Measurements from ENCODE around the gene SHH.
"Not testable (repeated sequence)": the region's sequence is repeated elsewhere in the genome, so short reads cannot be mapped to it uniquely, and the experiment has no call there.

The SHH gene

DNA sequence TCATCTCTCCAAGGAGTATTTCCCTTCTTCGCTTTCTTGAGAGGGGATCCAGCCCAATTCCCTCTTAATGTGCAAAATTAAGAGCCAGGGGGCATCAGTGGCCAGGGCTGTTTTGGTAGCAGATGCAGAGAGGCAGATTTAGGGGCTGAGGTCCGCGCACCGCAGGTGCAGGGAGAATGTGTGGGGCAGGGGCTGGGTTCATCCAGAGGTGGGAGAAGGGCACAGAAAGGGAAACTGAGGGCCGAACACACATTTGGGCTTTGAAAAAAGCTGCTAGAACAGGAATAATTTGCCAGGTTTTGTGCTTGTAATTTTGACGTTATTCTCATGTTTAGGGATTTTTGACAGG lies 6.5 kb upstream of the SHH start:
- H3K27me3 ChIP-seq (ENCODE audit: control insufficient read depth in 1 of 2, insufficient read depth in 2 of 2, low read length in 2 of 2): peaks cover 17 to 34% of the 10 kb centered on the region in 2 donors
- H3K27ac ChIP-seq (ENCODE audit: low read length): no peak overlapping the region
- H3K36me3 ChIP-seq (ENCODE audit: control insufficient read depth in 2 of 2, insufficient read depth in 2 of 2, low read length in 2 of 2): no peaks in the 10 kb centered on the region
- no peak overlapping the region for H3K4me3 ChIP-seq (ENCODE audit: low read length in 2 of 2)
- H3K4me1 ChIP-seq (ENCODE audit: control insufficient read depth, insufficient read depth, low read length): no peaks in the 10 kb centered on the region
- no peaks in the 10 kb centered on the region for H3K9me3 ChIP-seq (ENCODE audit: control insufficient read depth in 2 of 2, low read length in 2 of 2)
- H3K9ac ChIP-seq (ENCODE audit: low read length in 2 of 2): no peak overlapping the region

DNA sequence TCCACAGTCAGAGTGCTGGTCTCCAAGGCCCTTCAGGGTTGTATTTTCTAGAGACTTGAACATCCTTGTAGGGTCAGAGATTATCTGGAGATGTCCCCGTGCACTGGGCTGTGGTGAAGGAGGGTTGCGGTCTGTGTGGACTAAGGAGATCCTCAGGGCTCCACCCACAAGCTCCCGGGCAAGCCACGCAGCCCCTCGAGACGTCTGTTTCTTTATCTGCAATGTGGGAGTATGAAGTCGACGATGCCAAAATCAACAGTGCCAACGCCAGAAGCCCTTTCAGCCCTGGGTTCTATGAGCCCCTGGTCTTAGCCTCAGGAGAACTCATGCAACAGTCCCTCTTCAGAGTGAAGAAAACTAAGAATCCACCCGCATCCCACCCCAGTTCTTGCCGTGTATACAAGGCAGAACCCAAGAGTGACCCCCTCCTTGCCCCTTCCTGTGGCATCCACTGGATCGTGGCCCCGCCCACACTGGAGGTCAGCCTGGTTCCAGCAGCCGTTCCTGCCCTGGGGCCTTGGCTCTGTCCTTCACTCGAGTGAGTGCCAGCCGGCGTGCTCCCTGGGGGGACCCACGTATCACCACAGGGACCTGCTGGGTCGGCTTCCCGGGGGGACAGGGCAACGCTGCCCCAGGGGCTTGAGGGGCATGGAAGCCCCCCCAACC lies 6.0 kb upstream of the SHH start:
- Histone ChIP-seq H3K9ac (ENCODE audit: low read length in 2 of 2) (no peak overlapping the region), H3K27ac (ENCODE audit: low read length) (no peak overlapping the region), H3K27me3 (ENCODE audit: control insufficient read depth in 1 of 2, insufficient read depth in 2 of 2, low read length in 2 of 2) (peaks cover 21 to 33% of the 10 kb centered on the region in 2 donors), H3K36me3 (ENCODE audit: control insufficient read depth in 2 of 2, insufficient read depth in 2 of 2, low read length in 2 of 2) (no peaks in the 10 kb centered on the region), H3K9me3 (ENCODE audit: control insufficient read depth in 2 of 2, low read length in 2 of 2) (no peaks in the 10 kb centered on the region), H3K4me3 (ENCODE audit: low read length in 2 of 2) (no peak overlapping the region), H3K4me1 (ENCODE audit: control insufficient read depth, insufficient read depth, low read length) (no peaks in the 10 kb centered on the region)

DNA sequence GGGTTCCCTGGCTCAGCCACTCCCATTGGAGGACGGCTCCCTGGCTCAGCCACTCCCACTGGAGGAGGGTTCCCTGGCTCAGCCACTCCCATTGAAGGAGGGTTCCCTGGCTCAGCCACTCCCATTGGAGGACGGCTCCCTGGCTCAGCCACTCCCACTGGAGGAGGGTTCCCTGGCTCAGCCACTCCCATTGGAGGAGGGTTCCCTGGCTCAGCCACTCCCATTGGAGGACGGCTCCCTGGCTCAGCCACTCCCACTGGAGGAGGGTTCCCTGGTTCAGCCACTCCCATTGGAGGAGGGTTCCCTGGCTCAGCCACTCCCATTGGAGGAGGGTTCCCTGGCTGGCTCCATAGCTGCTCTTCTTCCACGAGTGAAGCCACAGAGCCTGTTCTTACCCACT lies 5.3 kb upstream of the SHH start:
- H3K36me3 ChIP-seq (ENCODE audit: control insufficient read depth in 2 of 2, insufficient read depth in 2 of 2, low read length in 2 of 2); H3K9me3 ChIP-seq (ENCODE audit: control insufficient read depth in 2 of 2, low read length in 2 of 2); H3K9ac ChIP-seq (ENCODE audit: low read length in 2 of 2); H3K4me1 ChIP-seq (ENCODE audit: control insufficient read depth, insufficient read depth, low read length); H3K4me3 ChIP-seq (ENCODE audit: low read length in 2 of 2); H3K27ac ChIP-seq (ENCODE audit: low read length): not testable (repeated sequence)
- peaks cover 29 to 34% of the 10 kb centered on the region in 2 donors for H3K27me3 ChIP-seq (ENCODE audit: control insufficient read depth in 1 of 2, insufficient read depth in 2 of 2, low read length in 2 of 2)

DNA sequence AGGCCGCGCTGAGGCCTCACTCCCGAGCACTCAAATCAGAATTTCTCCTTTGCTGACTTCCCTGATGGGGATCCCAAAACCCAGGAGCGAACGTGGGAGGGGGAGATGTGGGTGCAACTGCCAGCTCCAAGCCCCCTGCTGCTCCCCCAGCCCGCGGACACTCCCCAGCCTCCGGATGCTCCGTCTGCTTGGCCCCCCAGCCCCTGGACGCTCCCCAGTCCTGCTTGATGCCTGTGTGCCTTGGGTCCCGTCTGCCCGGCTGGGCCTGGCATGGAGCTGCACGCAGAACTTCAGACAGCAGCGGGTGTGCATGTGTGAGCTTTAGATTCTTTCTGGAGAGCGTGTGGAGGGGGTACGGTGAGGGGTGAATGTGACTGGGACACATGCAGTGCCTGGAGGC lies 4.7 kb upstream of the SHH start:
- Histone ChIP-seq H3K4me1 (ENCODE audit: control insufficient read depth, insufficient read depth, low read length) (no peaks in the 10 kb centered on the region), H3K9me3 (ENCODE audit: control insufficient read depth in 2 of 2, low read length in 2 of 2) (no peaks in the 10 kb centered on the region), H3K4me3 (ENCODE audit: low read length in 2 of 2) (no peak overlapping the region)

DNA sequence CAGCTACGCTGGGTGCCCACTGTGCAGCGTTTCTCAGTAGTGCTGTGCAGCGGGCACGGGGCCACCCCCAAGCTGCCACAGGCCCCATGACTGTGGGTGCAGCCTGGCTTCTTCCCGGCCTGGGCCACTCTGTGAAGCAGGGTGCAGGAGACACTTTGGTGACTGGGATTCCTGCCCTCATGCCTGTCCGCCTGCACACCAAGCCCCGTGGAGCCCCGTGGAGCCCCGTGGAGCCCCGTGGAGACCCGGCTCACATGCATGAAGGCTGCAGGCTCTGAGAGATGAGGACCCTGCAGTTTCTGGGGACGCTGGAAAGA lies 3.9 kb upstream of the SHH start:
- H3K9ac ChIP-seq (ENCODE audit: low read length in 2 of 2): no peak overlapping the region
- H3K36me3 ChIP-seq (ENCODE audit: control insufficient read depth in 2 of 2, insufficient read depth in 2 of 2, low read length in 2 of 2): no peaks in the 10 kb centered on the region
- peaks cover 1% of the 10 kb centered on the region for H3K4me1 ChIP-seq (ENCODE audit: control insufficient read depth, insufficient read depth, low read length)
- H3K27me3 ChIP-seq (ENCODE audit: control insufficient read depth in 1 of 2, insufficient read depth in 2 of 2, low read length in 2 of 2): peaks cover 40 to 42% of the 10 kb centered on the region in 2 donors
- no peaks in the 10 kb centered on the region for H3K9me3 ChIP-seq (ENCODE audit: control insufficient read depth in 2 of 2, low read length in 2 of 2)
- H3K4me3 ChIP-seq (ENCODE audit: low read length in 2 of 2): no peak overlapping the region
- no peak overlapping the region for H3K27ac ChIP-seq (ENCODE audit: low read length)

More for the DNA sequence above, 4.7 kb upstream of the SHH start:
- Histone ChIP-seq H3K27me3 (ENCODE audit: control insufficient read depth in 1 of 2, insufficient read depth in 2 of 2, low read length in 2 of 2) (peaks cover 34 to 37% of the 10 kb centered on the region in 2 donors), H3K36me3 (ENCODE audit: control insufficient read depth in 2 of 2, insufficient read depth in 2 of 2, low read length in 2 of 2) (no peaks in the 10 kb centered on the region), H3K27ac (ENCODE audit: low read length) (no peak overlapping the region), H3K9ac (ENCODE audit: low read length in 2 of 2) (no peak overlapping the region)

DNA sequence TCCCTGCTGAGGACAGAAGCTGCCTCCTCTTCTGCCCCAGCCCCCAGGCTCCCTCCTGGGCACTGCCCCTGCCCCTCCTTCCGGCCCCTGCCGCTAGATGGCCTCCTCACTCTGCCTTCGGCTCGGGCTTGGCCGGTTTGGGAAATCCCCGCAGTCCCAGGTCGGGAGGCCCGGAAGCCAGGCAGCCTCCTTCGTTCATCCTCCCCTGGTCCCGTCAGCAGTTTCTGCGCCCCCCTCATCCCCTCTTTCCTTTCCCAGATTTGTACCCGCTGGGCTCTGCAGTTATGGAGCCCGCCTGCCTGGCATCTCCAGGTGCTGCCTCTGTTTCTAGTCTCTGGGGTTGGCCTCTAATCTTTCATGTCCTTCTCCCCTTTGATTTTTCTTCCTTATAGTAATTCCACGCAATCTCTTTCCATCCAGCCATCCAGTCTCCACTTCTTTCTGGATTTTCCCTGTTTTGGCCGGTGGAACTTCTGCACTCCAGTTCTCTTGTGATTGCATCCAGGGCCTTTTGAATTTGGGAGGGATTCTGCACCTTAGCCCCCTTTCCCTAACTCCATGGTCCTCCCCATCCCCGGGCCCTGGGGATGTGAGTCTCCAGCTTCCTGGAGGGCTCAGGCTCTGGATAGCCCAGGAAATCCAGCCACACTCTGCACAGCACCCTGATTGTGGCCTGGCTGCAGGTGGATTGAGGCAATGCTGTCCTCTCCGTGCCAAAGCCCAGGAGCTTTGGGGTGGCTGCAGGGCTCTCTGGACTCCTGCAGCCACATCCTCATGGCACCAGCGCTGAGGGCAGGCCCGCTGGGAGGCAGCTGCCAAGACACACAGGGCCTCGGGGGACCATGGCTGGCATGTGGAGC lies 3.3 kb upstream of the SHH start:
- peaks cover 44 to 47% of the 10 kb centered on the region in 2 donors for H3K27me3 ChIP-seq (ENCODE audit: control insufficient read depth in 1 of 2, insufficient read depth in 2 of 2, low read length in 2 of 2)
- no peaks in the 10 kb centered on the region for H3K9me3 ChIP-seq (ENCODE audit: control insufficient read depth in 2 of 2, low read length in 2 of 2)
- H3K4me1 ChIP-seq (ENCODE audit: control insufficient read depth, insufficient read depth, low read length): peaks cover 7% of the 10 kb centered on the region
- H3K9ac ChIP-seq (ENCODE audit: low read length in 2 of 2): no peak overlapping the region
- H3K4me3 ChIP-seq (ENCODE audit: low read length in 2 of 2): no peak overlapping the region
- H3K36me3 ChIP-seq (ENCODE audit: control insufficient read depth in 2 of 2, insufficient read depth in 2 of 2, low read length in 2 of 2): no peaks in the 10 kb centered on the region
- H3K27ac ChIP-seq (ENCODE audit: low read length): no peak overlapping the region

DNA sequence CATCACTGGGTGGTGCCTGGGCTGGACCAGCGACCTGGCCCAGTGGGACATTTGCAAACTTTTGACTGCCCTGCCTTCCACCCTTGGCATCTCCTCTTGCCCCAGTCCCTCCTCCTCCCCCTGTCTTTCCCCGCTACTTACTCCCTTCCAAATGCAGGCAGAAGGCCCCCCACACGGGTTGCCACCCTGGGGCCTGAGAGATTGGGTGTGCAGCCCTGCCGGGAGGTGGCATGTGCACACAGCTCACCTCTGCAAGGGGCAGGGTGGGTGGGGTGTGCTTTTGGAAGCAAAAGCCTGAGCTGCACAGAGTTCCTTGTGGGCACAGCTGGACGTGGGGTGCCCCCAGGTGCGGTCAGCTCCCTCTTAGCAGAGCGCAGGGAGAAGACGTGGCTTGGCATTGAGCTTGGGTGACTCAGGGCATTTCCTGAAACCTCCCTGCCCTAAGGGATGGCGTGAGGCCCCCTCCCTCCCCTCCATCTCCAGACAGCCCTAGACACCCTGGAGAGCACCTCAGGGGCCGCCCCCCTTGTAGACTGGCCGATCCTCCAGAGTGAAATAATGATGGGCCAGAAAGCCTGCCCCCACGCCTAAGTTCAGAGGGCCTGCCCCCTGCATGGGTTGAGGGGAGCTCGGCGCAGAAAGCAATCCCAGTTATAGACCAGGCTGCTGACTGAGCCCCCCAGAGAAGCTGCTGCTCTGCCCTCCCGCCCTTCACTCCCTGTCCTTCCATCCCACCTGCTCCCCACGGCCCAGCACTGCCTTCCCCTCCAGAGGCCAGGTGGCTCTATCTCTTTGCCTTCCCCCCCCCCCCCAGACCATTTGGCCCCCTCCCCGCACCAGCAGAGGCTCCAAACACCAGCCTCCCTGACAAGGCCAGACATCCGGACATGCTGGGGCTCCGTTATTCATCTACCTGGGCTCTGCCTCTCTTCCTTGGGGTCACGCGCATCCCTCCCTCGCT lies 2.3 kb upstream of the SHH start:
- peaks cover 46 to 54% of the 10 kb centered on the region in 2 donors for H3K27me3 ChIP-seq (ENCODE audit: control insufficient read depth in 1 of 2, insufficient read depth in 2 of 2, low read length in 2 of 2)
- peaks cover 16% of the 10 kb centered on the region for H3K4me1 ChIP-seq (ENCODE audit: control insufficient read depth, insufficient read depth, low read length)
- no peaks in the 10 kb centered on the region for H3K9me3 ChIP-seq (ENCODE audit: control insufficient read depth in 2 of 2, low read length in 2 of 2)
- H3K4me3 ChIP-seq (ENCODE audit: low read length in 2 of 2): no peak overlapping the region
- H3K9ac ChIP-seq (ENCODE audit: low read length in 2 of 2): no peak overlapping the region
- H3K36me3 ChIP-seq (ENCODE audit: control insufficient read depth in 2 of 2, insufficient read depth in 2 of 2, low read length in 2 of 2): no peaks in the 10 kb centered on the region
- H3K27ac ChIP-seq (ENCODE audit: low read length): no peak overlapping the region

DNA sequence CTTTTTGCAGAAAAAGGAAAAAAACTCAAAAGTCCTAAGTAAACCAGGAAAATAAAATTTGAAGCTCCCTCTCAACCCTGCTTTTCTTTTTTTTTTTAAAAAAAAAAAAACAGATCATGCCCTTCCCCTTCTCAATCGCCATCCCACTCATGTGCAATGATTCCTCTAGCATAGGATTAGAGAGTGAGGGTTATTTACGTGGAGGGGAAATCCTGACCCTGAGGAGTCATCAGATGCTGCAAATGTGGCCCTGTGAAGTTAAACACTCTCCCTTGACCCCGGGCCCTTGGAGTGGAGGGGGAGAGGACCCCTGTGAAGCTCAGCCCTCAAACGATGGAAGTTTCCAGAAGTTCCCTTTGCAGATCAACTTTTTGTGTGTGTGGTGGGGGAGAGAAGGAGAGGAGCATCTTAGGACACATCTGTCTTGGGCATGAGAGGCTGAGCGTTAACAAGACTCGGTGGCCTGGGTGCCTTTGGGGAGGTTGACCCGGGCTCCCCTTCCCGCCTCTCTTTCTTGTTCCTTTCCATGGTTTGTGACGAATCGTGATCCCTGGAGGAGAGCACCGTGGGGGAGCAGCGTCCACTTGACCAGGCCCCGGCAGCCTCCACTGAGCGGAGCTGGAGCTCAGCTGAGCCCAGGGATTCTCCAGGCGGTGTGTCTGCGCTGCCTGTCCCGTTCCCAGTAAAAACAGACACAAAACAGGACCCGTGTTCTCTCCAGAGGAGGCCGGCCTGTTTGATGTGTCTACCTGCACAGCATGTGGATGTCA lies 1.5 kb upstream of the SHH start:
- H3K36me3 ChIP-seq (ENCODE audit: control insufficient read depth in 2 of 2, insufficient read depth in 2 of 2, low read length in 2 of 2): no peaks in the 10 kb centered on the region

DNA sequence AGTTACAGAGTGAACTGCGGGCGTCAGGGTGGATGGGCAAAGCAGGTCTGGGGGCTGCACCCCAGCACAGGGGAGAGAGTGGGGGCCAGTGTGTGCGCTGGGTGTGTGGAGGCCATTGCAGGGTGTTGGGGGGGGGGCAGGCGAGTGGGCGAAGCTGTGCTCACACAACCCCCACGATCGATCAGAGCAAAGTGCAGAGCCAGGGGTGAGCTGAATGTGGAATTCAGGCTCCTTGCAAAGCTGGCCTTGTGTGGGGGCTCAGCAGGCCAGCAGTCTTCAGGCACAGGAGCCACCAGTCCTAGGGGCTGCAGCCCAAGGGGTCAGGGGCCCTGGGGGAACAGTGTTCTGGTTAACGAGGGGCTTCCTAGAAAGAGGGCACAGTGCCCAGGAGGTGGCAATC lies 862 bp upstream of the SHH start:
- H3K27me3 ChIP-seq (ENCODE audit: control insufficient read depth in 1 of 2, insufficient read depth in 2 of 2, low read length in 2 of 2): peaks cover 50 to 69% of the 10 kb centered on the region in 2 donors
- no peak overlapping the region for H3K27ac ChIP-seq (ENCODE audit: low read length)
- peaks cover 27% of the 10 kb centered on the region for H3K4me1 ChIP-seq (ENCODE audit: control insufficient read depth, insufficient read depth, low read length)
- H3K9ac ChIP-seq (ENCODE audit: low read length in 2 of 2): no peak overlapping the region
- no peaks in the 10 kb centered on the region for H3K36me3 ChIP-seq (ENCODE audit: control insufficient read depth in 2 of 2, insufficient read depth in 2 of 2, low read length in 2 of 2)
- no peak overlapping the region for H3K4me3 ChIP-seq (ENCODE audit: low read length in 2 of 2)
- no peaks in the 10 kb centered on the region for H3K9me3 ChIP-seq (ENCODE audit: control insufficient read depth in 2 of 2, low read length in 2 of 2)

More for the DNA sequence above, 1.5 kb upstream of the SHH start:
- Histone ChIP-seq H3K4me1 (ENCODE audit: control insufficient read depth, insufficient read depth, low read length) (peaks cover 23% of the 10 kb centered on the region), H3K9ac (ENCODE audit: low read length in 2 of 2) (no peak overlapping the region), H3K27ac (ENCODE audit: low read length) (no peak overlapping the region), H3K4me3 (ENCODE audit: low read length in 2 of 2) (no peak overlapping the region), H3K27me3 (ENCODE audit: control insufficient read depth in 1 of 2, insufficient read depth in 2 of 2, low read length in 2 of 2) (peaks cover 49 to 63% of the 10 kb centered on the region in 2 donors), H3K9me3 (ENCODE audit: control insufficient read depth in 2 of 2, low read length in 2 of 2) (no peaks in the 10 kb centered on the region)

DNA sequence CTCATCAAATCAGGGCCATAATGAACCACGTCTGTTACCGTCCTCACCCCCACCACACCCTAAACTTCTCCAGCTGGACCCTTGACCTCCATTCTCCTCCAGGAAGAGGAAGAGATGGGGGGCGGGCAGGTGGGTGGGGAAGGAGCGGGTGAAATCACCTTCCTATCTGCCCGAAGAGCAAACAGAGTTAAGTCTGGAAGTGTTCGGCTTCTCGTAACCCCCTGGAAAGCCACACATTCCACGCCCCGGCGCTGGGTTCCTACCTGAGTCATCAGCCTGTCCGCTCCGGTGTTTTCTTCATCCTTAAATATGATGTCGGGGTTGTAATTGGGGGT lies 736 bp downstream of the SHH start:
- Histone ChIP-seq H3K9ac (ENCODE audit: low read length in 2 of 2) (no peak overlapping the region), H3K4me1 (ENCODE audit: control insufficient read depth, insufficient read depth, low read length) (peaks cover 27% of the 10 kb centered on the region), H3K4me3 (ENCODE audit: low read length in 2 of 2) (no peak overlapping the region), H3K36me3 (ENCODE audit: control insufficient read depth in 2 of 2, insufficient read depth in 2 of 2, low read length in 2 of 2) (no peaks in the 10 kb centered on the region), H3K27ac (ENCODE audit: low read length) (no peak overlapping the region), H3K9me3 (ENCODE audit: control insufficient read depth in 2 of 2, low read length in 2 of 2) (no peaks in the 10 kb centered on the region), H3K27me3 (ENCODE audit: control insufficient read depth in 1 of 2, insufficient read depth in 2 of 2, low read length in 2 of 2) (peaks cover 64 to 80% of the 10 kb centered on the region in 2 donors)
